Stimulated activated CD8-positive, alpha-beta memory T cell treated with anti-CD3 and anti-CD28 coated beads, Interleukin-7, amount 100 ng/mL, for 1 hour (primary cell): ENCODE data around the gene GUSB.

Experiments
- DNase-seq, 2 donors: peaks; one replicate each; pipeline ENCODE4 v3.0.0-alpha.2; 2020; ENCODE audit warnings: low read depth in 2 of 2

Gene GUSB

GRCh38 chr7:65931685-65932084 lies 50.3 kb downstream of the GUSB start:
- no peak for DNase-seq

DNA sequence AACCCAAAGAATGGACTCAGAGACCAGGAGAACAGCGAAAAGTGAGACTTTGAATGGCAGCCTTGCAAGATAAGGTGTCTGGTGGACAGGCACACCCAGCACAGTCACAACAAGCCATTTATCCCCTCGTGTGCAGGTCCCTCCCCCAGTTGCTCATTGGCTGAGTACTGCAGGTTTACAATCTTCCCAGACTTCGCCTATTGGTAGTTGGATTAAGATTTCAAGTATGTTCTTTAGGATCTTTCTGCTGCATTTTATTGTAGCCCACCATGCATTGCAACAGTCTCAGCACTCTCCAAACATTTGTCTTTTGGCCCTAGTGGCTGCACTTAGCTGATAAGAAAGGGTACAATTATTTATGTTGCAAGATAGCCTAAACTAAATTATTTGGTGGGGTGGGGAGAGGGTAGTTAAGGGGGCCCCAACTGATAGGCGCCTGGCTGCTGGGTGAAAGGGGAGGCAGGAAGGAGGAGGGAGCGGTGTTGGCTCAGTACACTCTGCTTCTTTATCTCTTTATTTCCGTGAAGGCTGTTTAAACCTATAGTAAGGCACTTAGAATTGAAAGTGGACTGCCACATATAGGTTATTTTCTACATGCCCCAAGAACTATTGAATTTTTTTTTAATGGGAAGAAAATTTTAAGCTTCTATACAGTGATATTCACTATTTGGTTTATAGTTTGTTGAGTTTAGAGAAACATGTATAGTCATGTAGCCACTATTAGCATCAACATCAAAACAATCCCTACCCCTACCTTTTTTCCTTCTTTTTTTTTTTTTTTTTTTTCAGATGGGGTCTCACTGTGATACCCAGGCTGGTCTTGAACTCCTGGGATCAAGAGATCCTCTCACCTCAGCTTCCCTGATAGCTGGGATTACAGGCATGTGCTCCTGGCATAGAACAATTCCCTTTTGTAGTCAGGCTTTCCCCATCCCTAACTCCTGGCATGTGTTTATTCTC lies 54.2 kb downstream of the GUSB start:
- no peak for DNase-seq

DNA sequence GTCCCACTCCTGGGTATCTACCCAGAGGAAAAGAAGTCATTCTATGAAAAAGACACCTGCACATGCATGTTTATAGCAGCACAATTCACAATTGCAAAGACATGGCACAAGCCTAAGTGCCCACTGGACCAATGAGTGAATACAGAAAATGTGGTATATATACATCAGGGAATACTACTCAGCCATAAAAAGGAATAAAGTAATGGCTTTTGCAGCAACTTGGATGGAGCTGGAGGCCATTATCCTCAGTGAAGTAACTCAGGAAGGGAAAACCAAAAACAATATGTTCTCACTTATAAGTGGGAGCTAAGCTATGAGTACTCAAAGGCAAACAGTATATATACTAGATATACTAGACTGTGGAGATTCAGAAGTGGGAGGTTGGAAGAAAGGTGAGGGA lies 55.4 kb downstream of the GUSB start:
- no peak for DNase-seq

DNA sequence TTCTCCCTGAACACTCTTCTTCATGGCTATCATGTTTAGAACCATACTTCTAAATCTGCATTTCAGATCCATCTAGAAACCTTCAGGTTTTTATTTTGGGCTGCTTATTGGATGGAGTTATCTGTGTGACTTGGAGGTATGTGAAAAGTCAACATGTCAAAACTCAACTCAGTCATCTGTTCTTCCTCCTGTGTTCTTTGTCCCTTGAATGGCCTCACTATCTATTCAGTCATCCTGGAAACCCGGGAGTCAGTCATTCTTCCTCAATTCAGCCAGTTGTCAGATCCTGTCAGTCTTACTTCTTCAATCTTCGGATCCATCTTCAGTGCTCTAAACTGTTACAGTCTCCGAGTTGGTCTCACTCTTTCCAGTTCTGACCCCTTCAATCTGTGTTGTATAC lies 57.0 kb downstream of the GUSB start:
- DNase-seq, result no peak

DNA sequence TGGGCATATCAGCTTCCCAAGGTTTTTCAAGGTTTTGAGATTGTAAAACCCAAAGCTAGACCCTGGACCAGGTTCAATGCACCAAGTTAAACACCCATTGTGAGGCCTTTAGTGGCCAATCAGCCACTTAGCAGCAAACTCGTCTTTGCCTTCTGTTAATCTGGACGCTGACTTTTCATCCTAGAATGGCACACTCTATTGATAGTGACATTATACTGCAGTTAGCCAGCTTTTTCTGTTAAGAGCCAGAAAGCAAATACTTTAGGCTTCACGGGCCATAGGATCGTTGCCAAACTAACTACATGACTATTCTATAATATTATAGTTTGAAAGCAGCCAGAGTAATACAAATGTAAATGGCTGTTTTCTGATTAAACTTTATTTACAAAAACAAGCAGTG lies 57.8 kb downstream of the GUSB start:
- no peak for DNase-seq

- DNase-seq, result no peak
Measured at GRCh38 chr7:65923316-65923715, 58.7 kb downstream of the GUSB start.

GRCh38 chr7:65915921-65916657 lies 65.9 kb downstream of the GUSB start:
- DNase-seq, result no peak

GRCh38 chr7:65912237-65912636 lies 69.8 kb downstream of the GUSB start:
- DNase-seq, result no peak
